Ectodermal cell (in vitro differentiated cells): ENCODE results near the gene ATP13A2.

Experiments used
- H3K27ac ChIP-seq: 2 replicates; pipeline ENCODE4 v1.7.0; 2013; ENCODE audit warnings: mild to moderate bottlenecking, low read depth, low read length; ENCODE audit not compliant: insufficient read depth, poor library complexity, severe bottlenecking
- H3K27me3 ChIP-seq: 2 replicates; pipeline ENCODE4 v1.7.0; 2013; ENCODE audit warnings: mild to moderate bottlenecking, low read length; ENCODE audit not compliant: insufficient read depth, control insufficient read depth, poor library complexity, severe bottlenecking
- H3K36me3 ChIP-seq: one replicate; pipeline ENCODE4 v1.7.0; 2013; ENCODE audit warnings: low read length; ENCODE audit not compliant: control insufficient read depth, insufficient read depth
- H3K4me1 ChIP-seq: one replicate; pipeline ENCODE4 v1.7.0; 2013; ENCODE audit warnings: low read length; ENCODE audit not compliant: control insufficient read depth, insufficient read depth
- H3K4me3 ChIP-seq: 2 replicates; pipeline ENCODE4 v1.7.0; 2013; ENCODE audit warnings: low read depth, low read length, control low read depth; ENCODE audit not compliant: insufficient read depth
- H3K9me3 ChIP-seq: 2 replicates; pipeline ENCODE4 v1.7.0; 2013; ENCODE audit warnings: mild to moderate bottlenecking, low read length, moderate library complexity; ENCODE audit not compliant: control insufficient read depth
- WGBS, 2 experiments: methylation state at CpG; one replicate each; pipeline ENCODE4 v1.1.7; 2013; ENCODE audit warnings: missing lambda C conversion rate in 2 of 2; 5-methylcytosine and 5-hydroxymethylcytosine counted together

ATP13A2 gene

GRCh38 chr1:17004466-17005364 lies 7.0 kb downstream of the ATP13A2 start:
- no peak overlapping the region for H3K4me3 ChIP-seq
- H3K4me1 ChIP-seq: no peaks in the 10 kb centered on the region
- no peaks in the 10 kb centered on the region for H3K27me3 ChIP-seq
- no peaks in the 10 kb centered on the region for H3K9me3 ChIP-seq
- WGBS, 2 experiments: 94 to 95% methylated on average over 24 of the region's 24 CpGs
- peaks cover 17% of the 10 kb centered on the region for H3K36me3 ChIP-seq
- no peak overlapping the region for H3K27ac ChIP-seq

DNA sequence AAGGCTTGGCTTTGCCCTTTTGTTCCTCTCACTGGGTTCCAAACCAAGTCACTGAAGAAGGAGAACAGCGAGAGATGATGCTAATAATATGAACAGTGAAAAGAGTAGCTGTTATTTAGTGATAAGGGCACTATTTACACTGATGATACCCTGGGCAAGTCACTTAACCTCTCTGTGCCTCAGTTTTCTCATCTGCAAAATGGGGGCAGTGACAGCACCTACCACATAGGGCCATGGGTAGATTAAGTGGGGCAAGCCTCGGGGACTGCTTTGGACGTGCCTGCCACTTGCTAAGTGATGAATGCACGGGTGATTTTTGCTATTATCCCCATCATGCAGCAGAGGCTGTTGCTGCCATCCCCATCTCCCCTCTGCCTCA lies 9.2 kb downstream of the ATP13A2 start:
- 96 to 97% methylated on average over 4 of the region's 4 CpGs for WGBS, 2 experiments

DNA sequence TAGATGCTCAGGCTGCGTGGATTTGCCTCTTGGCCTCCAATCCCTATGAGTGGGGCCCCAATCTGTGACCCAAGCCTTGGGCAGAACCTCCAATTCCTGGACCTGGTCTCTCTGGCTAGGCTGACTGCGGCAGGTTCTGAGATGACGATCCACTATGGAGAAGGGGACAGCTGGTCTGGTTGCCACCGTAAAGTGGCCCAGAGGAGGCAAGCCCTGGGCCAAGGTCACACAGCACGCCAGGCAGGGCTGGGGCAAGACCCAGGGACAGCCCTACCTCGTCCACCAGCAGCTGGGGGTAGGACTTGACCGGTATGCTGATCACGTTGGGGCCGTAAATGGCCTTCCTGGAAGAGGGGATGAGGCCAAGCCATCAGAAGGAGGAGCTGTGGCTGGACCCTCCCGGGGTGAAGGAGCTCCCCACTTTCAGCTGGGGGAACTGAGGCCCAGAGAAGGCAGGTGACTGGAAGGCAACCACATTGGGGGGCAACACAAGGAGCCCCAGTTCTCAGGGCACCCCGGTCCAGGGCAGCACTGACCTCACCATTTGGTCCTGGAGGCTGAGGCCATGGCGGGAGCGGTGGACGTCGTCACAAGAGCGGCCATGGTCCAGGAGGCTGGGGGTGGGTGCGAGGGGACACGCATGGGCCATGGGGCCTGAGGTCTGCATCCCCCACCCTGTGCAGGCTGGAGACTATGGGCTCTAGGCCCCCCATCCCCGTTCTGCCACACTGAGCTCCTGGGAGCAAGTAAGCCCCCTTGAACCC lies 9.8 kb downstream of the ATP13A2 start:
- no peaks in the 10 kb centered on the region for H3K27me3 ChIP-seq
- 93 to 94% methylated on average over 19 of the region's 19 CpGs for WGBS, 2 experiments

More for the DNA sequence above, 9.2 kb downstream of the ATP13A2 start:
- H3K4me3 ChIP-seq: no peak overlapping the region
- no peaks in the 10 kb centered on the region for H3K4me1 ChIP-seq
- no peaks in the 10 kb centered on the region for H3K9me3 ChIP-seq
- H3K36me3 ChIP-seq: peaks cover 17% of the 10 kb centered on the region
- H3K27ac ChIP-seq: no peak overlapping the region
- no peaks in the 10 kb centered on the region for H3K27me3 ChIP-seq

GRCh38 chr1:16999863-17000262 lies 11.9 kb downstream of the ATP13A2 start:
- H3K4me3 ChIP-seq: no peak overlapping the region
- H3K27me3 ChIP-seq: no peaks in the 10 kb centered on the region
- WGBS, 2 experiments: 94% methylated on average over 8 of the region's 8 CpGs

More for the DNA sequence above, 9.8 kb downstream of the ATP13A2 start:
- peaks cover 17% of the 10 kb centered on the region for H3K36me3 ChIP-seq
- no peak overlapping the region for H3K4me3 ChIP-seq
- no peaks in the 10 kb centered on the region for H3K4me1 ChIP-seq
- H3K9me3 ChIP-seq: no peaks in the 10 kb centered on the region
- no peak overlapping the region for H3K27ac ChIP-seq

DNA sequence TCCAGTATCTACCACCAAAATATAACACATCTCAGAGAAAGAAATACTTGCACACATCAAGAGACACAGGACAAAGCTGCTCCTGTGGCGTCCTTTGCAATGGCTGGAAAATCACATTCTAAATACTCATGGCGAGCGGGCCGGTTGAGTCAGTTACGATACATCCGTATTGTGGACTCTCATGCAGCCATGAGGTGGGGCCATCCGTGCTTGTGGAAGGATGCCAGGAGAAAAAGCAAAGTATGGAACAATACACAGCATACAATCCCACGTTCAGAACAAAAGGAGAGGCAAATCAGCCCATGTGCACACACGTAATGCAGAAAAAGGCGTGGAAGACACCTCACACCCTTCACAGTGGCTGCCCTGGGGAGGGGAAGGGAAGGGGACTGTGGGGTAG lies 13.1 kb downstream of the ATP13A2 start:
- Histone ChIP-seq H3K9me3 (no peaks in the 10 kb centered on the region), H3K36me3 (peaks cover 6% of the 10 kb centered on the region), H3K4me1 (no peaks in the 10 kb centered on the region), H3K4me3 (no peak overlapping the region), H3K27ac (no peak overlapping the region), H3K27me3 (no peaks in the 10 kb centered on the region)
- WGBS, 2 experiments: 93 to 97% methylated on average over 10 of the region's 10 CpGs

More at GRCh38 chr1:16999863-17000262, 11.9 kb downstream of the ATP13A2 start:
- peaks cover 15% of the 10 kb centered on the region for H3K36me3 ChIP-seq
- H3K27ac ChIP-seq: no peak overlapping the region
- H3K9me3 ChIP-seq: no peaks in the 10 kb centered on the region
- no peaks in the 10 kb centered on the region for H3K4me1 ChIP-seq

DNA sequence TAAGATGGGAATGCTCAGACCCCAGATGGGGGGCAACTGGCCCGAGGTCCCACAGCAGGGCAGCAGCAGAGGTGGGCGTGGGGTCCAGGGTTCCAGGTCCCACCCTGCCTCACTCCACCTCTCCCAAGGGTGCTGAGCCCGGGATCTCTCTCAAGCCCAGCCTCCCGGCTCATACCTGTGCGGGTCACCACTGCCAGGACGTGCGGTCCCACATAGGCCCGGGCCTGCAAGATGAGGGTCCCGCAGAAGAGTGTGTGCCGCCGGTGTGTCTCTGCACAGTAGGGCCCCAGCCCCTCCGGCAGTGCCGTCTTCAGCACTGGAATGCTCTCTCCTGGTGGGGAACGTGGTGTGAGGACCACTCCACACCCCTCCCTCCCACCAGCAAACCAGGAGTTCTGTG lies 14.9 kb downstream of the ATP13A2 start:
- Histone ChIP-seq H3K4me3 (no peak overlapping the region), H3K4me1 (no peaks in the 10 kb centered on the region), H3K36me3 (no peaks in the 10 kb centered on the region), H3K27me3 (no peaks in the 10 kb centered on the region), H3K27ac (no peak overlapping the region), H3K9me3 (no peaks in the 10 kb centered on the region)
- WGBS, 2 experiments: 97% methylated on average over 14 of the region's 14 CpGs

DNA sequence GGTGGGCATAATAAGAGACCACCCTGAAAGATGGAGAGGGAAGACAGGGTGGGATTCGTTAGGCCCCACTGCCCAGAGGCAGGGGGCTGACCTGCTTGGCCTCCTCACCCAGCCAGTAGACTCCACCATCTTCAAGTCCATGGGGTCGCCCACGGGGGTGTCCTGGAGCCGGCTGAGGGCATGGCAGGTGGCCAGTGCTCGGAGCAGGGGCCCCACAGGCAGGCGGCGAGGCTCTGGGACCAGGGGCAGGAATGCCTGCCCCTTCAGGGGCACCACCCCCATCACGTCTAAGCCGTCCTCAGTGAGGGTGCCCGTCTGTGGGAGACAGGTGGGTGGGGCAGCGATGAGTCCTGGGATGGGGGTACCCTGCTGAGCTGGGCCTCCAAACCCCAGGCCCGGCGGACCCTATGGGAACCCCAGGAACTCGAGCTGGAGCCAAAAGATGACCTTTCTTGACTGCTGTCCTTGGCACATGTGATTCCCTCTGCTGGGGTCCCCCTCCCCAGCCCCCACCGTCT lies 18.1 kb downstream of the ATP13A2 start:
- Histone ChIP-seq H3K36me3 (no peaks in the 10 kb centered on the region), H3K27me3 (no peaks in the 10 kb centered on the region), H3K4me1 (no peaks in the 10 kb centered on the region), H3K9me3 (no peaks in the 10 kb centered on the region), H3K4me3 (no peak overlapping the region), H3K27ac (no peak overlapping the region)
- 94 to 95% methylated on average over 15 of the region's 15 CpGs for WGBS, 2 experiments

- no peaks in the 10 kb centered on the region for H3K4me1 ChIP-seq
- H3K36me3 ChIP-seq: no peaks in the 10 kb centered on the region
- no peaks in the 10 kb centered on the region for H3K27me3 ChIP-seq
- no peaks in the 10 kb centered on the region for H3K9me3 ChIP-seq
- WGBS, 2 experiments: 84 to 96% methylated on average over 9 of the region's 9 CpGs
- H3K27ac ChIP-seq: no peak overlapping the region
- H3K4me3 ChIP-seq: no peak overlapping the region
These were observed 19.1 kb downstream of the ATP13A2 start for GRCh38 chr1:16992675-16993074.

DNA sequence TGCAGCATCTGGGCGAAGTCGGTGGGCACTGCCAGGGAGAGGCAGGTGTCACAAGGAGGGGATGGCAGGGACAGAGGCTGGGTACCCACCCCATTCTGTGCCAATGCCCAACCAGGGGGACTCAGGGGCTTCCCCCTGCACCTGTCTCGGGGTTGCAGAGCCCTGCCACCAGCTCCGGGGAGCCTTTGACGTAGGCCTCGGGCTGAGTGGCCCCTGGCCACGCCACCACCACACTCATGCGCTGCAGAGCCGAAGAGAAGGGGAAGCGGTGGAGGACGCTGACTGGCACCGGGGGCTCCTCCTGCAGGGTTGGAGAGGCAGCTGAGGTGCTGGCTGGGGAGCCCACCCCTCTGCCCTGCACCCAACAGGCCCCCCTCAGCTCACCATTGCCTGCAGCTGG lies 19.6 kb downstream of the ATP13A2 start:
- 95 to 96% methylated on average over 12 of the region's 12 CpGs for WGBS, 2 experiments
- Histone ChIP-seq H3K9me3 (no peaks in the 10 kb centered on the region), H3K36me3 (no peaks in the 10 kb centered on the region), H3K27ac (no peak overlapping the region), H3K4me1 (no peaks in the 10 kb centered on the region), H3K4me3 (no peak overlapping the region), H3K27me3 (no peaks in the 10 kb centered on the region)

- H3K27ac ChIP-seq: no peak overlapping the region
- no peak overlapping the region for H3K4me3 ChIP-seq
- no peaks in the 10 kb centered on the region for H3K4me1 ChIP-seq
- WGBS, 2 experiments: 94 to 95% methylated on average over 12 of the region's 12 CpGs
- no peaks in the 10 kb centered on the region for H3K36me3 ChIP-seq
- H3K9me3 ChIP-seq: no peaks in the 10 kb centered on the region
- no peaks in the 10 kb centered on the region for H3K27me3 ChIP-seq
These were observed 20.2 kb downstream of the ATP13A2 start for GRCh38 chr1:16991571-16991970.
